ENCODE measurements around the gene IER3. TPM values are rescaled to one million over a fixed set of nuclear protein-coding genes. Genes with fewer than 3 reads are reported as not detected.

Gene IER3
- 415 TPM for polyA plus RNA-seq (2013, experiment 1 of 2; ENCODE audit: insufficient read length)
- polyA plus RNA-seq (2013, experiment 2 of 2; ENCODE audit: insufficient read length), result 385 TPM

- peak; percentile 97 for DNase-seq
Measured at GRCh38 chr6:30744054-30744805, at the start of gene IER3. IER3 (minus strand) TSS chr6:30744547; CDS start chr6:30744518, 29 bp downstream.

- DNase-seq, result peak; percentile 47
Measured at GRCh38 chr6:30793521-30794194, 49.3 kb upstream of the IER3 start.

GRCh38 chr6:30792786-30793185 is 48.4 kb upstream of the IER3 start:
- no peak for DNase-seq

GRCh38 chr6:30790724-30791383 is 46.5 kb upstream of the IER3 start:
- DNase-seq, result no peak

GRCh38 chr6:30789606-30790005 is 45.3 kb upstream of the IER3 start:
- no peak for DNase-seq

- peak; percentile 86 for DNase-seq
Measured at GRCh38 chr6:30787954-30788353, 43.6 kb upstream of the IER3 start.

GRCh38 chr6:30782425-30783014 is 38.2 kb upstream of the IER3 start:
- DNase-seq, result peak; percentile 47

GRCh38 chr6:30781743-30782424 is 37.5 kb upstream of the IER3 start:
- DNase-seq, result peak; percentile 99

GRCh38 chr6:30781395-30781742 is 37.0 kb upstream of the IER3 start:
- DNase-seq, result no peak

GRCh38 chr6:30780642-30780920 is 36.2 kb upstream of the IER3 start:
- no peak for DNase-seq

GRCh38 chr6:30779850-30780641 is 35.7 kb upstream of the IER3 start:
- DNase-seq, result no peak

GRCh38 chr6:30778001-30778635 is 33.8 kb upstream of the IER3 start:
- DNase-seq, result no peak

- DNase-seq, result no peak
Measured at GRCh38 chr6:30777155-30777485, 32.8 kb upstream of the IER3 start.

- DNase-seq, result no peak
Measured at GRCh38 chr6:30776390-30777154, 32.2 kb upstream of the IER3 start.

- no peak for DNase-seq
Measured at GRCh38 chr6:30775104-30775503, 30.8 kb upstream of the IER3 start.

GRCh38 chr6:30774701-30775100 is 30.4 kb upstream of the IER3 start:
- DNase-seq, result no peak

GRCh38 chr6:30770592-30770991 is 26.2 kb upstream of the IER3 start:
- DNase-seq, result no peak

- DNase-seq, result no peak
Measured at GRCh38 chr6:30769853-30770524, 25.6 kb upstream of the IER3 start.

GRCh38 chr6:30769088-30769852 is 24.9 kb upstream of the IER3 start:
- peak; percentile 97 for DNase-seq
